ENCODE results near the gene TLL2.

TLL2 gene

DNA sequence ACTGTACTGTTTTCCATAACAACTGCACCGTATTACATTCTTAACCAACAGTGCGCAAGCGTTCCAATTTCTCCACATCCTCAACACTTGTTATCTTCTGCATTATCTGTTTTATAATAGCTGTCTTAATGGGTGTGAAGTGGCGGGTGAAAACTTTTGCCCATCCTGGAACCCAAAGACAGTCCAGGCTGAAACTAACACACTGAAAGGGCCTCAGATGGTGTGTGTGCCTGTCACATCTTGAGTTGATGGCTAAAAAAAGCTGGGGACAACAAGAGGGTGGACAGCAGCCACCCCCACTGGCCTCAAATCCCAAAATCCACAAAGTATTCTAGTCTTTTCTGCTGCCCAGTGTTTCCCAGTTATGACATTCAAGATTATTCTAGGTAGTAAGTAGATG lies 174.3 kb downstream of the TLL2 start:
- DNase-seq (ENCODE audit: insufficient read length, low spot score), result no peak
- TF ChIP-seq, protein P1, sequence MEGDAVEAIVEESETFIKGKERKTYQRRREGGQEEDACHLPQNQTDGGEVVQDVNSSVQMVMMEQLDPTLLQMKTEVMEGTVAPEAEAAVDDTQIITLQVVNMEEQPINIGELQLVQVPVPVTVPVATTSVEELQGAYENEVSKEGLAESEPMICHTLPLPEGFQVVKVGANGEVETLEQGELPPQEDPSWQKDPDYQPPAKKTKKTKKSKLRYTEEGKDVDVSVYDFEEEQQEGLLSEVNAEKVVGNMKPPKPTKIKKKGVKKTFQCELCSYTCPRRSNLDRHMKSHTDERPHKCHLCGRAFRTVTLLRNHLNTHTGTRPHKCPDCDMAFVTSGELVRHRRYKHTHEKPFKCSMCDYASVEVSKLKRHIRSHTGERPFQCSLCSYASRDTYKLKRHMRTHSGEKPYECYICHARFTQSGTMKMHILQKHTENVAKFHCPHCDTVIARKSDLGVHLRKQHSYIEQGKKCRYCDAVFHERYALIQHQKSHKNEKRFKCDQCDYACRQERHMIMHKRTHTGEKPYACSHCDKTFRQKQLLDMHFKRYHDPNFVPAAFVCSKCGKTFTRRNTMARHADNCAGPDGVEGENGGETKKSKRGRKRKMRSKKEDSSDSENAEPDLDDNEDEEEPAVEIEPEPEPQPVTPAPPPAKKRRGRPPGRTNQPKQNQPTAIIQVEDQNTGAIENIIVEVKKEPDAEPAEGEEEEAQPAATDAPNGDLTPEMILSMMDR (IDR thresholded peaks at IDR 0.05; ENCODE audit: insufficient read depth, missing control alignments), result no peak
- no peak for FAIRE-seq

DNA sequence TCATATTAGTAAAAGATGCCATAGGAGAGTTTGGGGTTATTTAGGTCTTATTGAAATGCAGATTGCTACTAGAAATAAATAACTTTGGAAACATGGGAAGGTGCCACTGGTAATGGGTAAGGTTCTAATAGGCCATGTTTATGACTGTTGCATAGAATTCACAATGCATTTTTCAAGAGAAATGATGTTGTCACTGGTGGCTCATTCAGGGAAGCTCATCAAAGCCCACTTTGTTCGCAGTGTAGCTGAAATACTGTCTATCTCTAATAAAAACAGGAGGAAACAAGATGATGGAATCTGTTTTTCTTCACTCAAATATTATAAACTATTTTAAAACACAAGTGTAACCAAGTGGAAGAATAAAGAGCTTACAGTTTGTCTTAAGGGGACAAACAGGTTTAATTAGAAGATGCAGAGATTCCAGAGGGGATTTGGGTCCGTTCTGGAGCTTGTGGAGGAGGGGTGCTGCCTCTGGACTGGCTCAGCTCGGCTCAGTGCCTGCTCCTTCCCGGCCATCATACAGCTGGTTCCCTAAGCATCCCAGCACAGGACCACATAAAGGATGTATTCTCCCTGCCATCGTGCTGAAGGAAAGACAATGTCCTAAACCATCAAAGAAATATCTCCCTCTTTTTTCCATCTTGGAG lies 175.3 kb downstream of the TLL2 start:
- FAIRE-seq, result no peak
- TF ChIP-seq, protein P1 (IDR thresholded peaks at IDR 0.05; ENCODE audit: insufficient read depth, missing control alignments), result no peak
- DNase-seq (ENCODE audit: insufficient read length, low spot score), result no peak

DNA sequence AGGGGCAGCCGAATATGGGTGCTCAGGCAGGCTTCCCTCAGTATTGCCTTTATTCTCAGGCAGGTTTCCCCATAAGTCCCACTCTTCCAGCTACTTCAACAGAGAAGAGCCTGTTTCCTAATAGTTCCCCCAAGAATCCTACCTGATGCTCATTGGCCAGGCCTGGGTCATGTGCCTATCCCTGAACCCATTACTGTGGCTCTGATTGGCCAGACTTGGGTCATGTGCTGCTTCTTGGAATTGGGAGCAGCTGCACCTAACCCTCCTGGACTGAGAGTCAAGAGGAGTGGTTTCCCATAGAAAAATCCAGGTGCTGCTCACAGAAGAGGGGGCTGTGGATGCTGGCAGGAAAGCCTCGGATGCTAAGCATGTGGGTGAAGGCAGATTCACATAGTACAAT lies 176.6 kb downstream of the TLL2 start:
- TF ChIP-seq, protein P1 (IDR thresholded peaks at IDR 0.05; ENCODE audit: insufficient read depth, missing control alignments), result no peak
- DNase-seq (ENCODE audit: insufficient read length, low spot score) (no peak), FAIRE-seq (no peak)

DNA sequence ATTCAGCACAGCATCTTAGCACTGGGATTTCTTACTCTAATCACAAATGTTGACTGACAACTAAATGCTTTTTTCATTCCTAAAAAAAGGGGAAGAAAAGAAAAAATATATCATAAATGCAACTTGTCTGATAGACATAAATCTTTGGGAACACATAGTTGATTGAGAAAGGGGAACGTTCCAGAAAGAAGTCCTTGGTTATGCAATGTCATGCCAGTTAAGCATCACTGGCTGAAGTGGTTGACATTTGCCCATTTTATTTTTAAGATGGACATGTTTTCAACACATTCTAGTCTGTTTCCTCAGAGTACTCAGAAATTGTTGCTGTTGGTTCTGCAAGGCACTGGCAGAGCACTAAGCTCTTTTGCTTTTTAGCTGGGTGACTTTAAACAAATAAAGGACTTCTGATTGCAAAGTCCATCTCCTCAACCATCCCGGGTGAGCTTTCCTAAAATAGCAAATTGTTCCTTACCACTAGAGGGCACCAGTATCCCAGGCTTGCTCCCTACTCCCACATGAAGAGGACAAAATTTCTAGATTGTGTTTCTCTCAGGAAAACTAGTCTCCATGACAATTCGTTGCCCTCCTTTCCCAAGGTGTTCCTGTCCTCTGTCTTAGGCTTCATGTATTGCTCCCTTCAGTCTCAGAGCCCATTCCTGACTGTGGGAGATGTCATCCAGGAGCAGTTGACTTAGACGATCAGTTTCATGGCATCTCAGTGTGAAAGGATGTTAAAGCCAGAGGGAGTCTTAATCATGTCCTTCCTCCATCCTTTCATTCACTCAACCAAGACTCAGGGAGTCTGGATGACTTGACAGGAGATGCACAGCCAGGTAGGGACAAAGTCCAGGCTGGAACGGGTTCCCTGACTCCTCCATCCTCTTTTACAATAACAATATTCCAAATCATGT lies 178.9 kb downstream of the TLL2 start:
- TF ChIP-seq, protein P1 (IDR thresholded peaks at IDR 0.05; ENCODE audit: insufficient read depth, missing control alignments), result peak; percentile 64
- DNase-seq (ENCODE audit: insufficient read length, low spot score), result peak; percentile 32
- FAIRE-seq, result no peak

DNA sequence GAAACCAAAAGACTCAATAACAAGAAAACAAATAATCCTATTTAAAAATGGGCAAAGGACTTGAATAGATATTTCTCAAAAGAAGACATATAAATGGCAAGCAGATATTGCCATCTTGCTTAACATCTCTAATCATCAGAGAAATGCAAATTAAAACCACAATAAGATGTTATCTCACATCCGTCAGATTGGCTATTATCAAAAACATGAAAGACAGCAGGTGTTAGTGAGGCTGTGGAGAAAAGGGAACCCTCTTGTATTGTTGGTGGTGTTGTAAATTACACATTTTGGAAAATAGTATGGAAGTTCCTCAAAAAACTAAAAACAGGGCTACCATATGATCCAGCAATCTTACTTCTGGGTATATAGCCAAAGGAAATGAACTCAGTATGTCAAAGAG lies 180.6 kb downstream of the TLL2 start:
- DNase-seq (ENCODE audit: insufficient read length, low spot score), result no peak
- TF ChIP-seq, protein P1 (IDR thresholded peaks at IDR 0.05; ENCODE audit: insufficient read depth, missing control alignments), result no peak
- no peak for FAIRE-seq

DNA sequence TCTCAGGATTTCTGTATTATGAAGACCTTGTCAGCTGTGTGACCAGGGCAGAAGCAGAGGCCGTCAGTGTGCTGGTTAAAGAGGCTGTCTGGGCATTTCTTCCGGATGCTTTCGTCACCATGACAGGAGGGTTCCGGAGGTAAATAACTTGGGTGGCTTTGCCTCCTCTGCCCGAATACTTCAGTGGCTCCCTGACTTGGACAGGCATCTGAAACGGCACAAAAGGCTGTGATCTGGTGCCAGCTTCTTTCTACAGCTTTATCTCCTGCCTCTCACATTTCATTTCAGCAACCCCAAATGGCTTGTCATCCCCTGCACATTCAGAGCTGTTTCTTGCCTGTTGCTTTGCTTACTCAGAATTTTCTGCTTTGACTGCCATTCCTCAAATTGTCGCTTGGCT lies 186.3 kb downstream of the TLL2 start:
- DNase-seq (ENCODE audit: insufficient read length, low spot score) (no peak), FAIRE-seq (no peak)
- TF ChIP-seq, protein P1 (IDR thresholded peaks at IDR 0.05; ENCODE audit: insufficient read depth, missing control alignments), result no peak
